GM06990 (cell line): ENCODE data around the gene MESD.
"Not testable (repeated sequence)": the region's sequence is repeated elsewhere in the genome, so short reads cannot be mapped to it uniquely, and the experiment has no call there.

Experiments
- DNase-seq: peaks from one replicate; pipeline ENCODE4 v3.0.0-alpha.2; 2011; ENCODE audit not compliant: insufficient read length; ENCODE audit errors: extremely low read depth
- H3K27me3 ChIP-seq: replicated peaks from 2 replicates; pipeline ENCODE4 v1.6.0; 2011; ENCODE audit warnings: low read length; ENCODE audit not compliant: control insufficient read depth, insufficient read depth
- H3K36me3 ChIP-seq: 2 replicates; pipeline ENCODE4 v1.5.1; 2011; ENCODE audit warnings: low read length; ENCODE audit not compliant: control insufficient read depth, insufficient read depth
- H3K4me3 ChIP-seq: replicated peaks from 2 replicates; pipeline ENCODE4 v1.5.1; 2011; ENCODE audit warnings: low read depth, mild to moderate bottlenecking, control low read depth, low read length
- TF ChIP-seq, protein P1 (sequence below): IDR thresholded peaks from 2 replicates; pipeline ENCODE4 v1.5.1; 2011; ENCODE audit warnings: low read length, control low read depth, mild to moderate bottlenecking, inconsistent platforms; ENCODE audit not compliant: insufficient read depth, poor library complexity, severe bottlenecking

The MESD gene

DNA sequence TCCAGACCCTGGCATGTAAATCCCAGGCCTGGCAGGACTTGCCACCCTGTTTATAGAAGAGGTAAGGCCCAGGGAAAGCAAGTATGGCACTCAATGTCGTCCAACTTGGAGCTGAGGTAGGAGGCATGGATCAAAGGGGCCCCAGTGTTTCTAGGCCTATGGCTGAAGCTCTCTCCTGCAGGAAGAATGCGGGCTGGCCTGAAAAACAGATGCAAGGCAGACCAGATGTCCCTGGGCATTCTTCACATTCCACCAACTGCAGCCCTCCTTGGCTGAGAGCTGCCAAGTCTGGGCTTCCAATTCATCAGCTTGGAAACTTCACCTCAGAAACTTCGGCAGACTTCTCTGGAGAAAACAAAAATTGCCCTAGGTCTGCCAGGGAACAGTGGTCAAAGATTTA lies 22.2 kb downstream of the MESD start:
- Histone ChIP-seq H3K27me3 (no peaks in the 10 kb centered on the region), H3K4me3 (no peak overlapping the region), H3K36me3 (peaks cover 5% of the 10 kb centered on the region)
- DNase-seq = no peak
- TF ChIP-seq, protein P1, sequence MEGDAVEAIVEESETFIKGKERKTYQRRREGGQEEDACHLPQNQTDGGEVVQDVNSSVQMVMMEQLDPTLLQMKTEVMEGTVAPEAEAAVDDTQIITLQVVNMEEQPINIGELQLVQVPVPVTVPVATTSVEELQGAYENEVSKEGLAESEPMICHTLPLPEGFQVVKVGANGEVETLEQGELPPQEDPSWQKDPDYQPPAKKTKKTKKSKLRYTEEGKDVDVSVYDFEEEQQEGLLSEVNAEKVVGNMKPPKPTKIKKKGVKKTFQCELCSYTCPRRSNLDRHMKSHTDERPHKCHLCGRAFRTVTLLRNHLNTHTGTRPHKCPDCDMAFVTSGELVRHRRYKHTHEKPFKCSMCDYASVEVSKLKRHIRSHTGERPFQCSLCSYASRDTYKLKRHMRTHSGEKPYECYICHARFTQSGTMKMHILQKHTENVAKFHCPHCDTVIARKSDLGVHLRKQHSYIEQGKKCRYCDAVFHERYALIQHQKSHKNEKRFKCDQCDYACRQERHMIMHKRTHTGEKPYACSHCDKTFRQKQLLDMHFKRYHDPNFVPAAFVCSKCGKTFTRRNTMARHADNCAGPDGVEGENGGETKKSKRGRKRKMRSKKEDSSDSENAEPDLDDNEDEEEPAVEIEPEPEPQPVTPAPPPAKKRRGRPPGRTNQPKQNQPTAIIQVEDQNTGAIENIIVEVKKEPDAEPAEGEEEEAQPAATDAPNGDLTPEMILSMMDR = no peak

DNA sequence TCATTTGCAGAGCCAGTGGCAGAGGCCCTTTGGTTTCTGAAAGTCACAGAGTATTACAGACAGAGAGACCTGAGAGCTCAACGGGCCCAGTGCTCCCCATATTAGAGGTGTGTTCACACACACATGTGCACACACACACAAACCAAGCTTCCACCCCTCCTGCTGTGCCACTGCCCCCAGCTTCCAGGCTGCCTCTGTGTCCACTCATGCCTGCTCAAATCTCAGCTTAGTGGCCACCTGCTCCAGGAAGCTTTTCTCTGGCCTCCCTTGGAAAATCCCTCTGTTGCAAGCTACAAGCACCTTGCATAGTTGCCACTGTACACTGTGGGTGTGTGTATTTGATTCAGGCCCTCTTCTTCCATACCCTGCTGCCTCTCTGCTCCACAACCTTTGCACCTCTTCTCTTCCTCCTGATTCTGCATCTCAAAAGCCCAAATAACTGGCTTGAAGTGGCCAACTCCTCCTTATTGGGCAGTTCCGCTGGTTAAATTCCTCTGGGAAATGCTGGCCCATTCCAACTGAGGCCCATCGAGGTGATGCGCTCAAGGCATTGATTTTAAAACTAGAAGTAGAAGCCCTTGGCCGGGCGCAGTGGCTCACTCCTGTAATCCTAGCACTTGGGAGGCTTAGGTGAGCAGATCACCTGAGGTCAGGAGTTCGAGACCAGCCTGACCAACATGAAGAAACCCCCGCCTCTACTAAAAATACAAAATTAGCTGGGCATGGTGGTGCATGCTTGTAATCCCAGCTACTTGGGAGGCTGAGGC lies 23.0 kb downstream of the MESD start:
- peaks cover 5% of the 10 kb centered on the region for H3K36me3 ChIP-seq
- DNase-seq = no peak
- no peak overlapping the region for H3K4me3 ChIP-seq
- TF ChIP-seq, protein P1 = no peak
- no peaks in the 10 kb centered on the region for H3K27me3 ChIP-seq

DNA sequence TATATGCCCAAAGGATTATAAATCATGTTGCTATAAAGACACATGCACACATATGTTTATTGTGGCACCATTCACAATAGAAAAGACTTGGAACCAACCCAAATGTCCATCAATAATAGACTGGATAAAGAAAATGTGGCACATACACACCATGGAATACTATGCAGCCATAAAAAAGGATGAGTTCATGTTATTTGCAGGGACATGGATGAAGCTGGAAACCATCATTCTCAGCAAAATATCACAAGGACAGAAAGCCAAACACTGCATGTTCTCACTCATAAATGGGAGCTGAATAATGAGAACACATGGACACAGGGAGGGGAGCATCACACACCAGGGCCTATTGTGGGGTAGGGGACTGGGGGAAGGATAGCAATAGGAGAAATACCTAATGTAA lies 24.2 kb downstream of the MESD start:
- not testable (repeated sequence) for DNase-seq, H3K36me3 ChIP-seq, H3K4me3 ChIP-seq, H3K27me3 ChIP-seq

DNA sequence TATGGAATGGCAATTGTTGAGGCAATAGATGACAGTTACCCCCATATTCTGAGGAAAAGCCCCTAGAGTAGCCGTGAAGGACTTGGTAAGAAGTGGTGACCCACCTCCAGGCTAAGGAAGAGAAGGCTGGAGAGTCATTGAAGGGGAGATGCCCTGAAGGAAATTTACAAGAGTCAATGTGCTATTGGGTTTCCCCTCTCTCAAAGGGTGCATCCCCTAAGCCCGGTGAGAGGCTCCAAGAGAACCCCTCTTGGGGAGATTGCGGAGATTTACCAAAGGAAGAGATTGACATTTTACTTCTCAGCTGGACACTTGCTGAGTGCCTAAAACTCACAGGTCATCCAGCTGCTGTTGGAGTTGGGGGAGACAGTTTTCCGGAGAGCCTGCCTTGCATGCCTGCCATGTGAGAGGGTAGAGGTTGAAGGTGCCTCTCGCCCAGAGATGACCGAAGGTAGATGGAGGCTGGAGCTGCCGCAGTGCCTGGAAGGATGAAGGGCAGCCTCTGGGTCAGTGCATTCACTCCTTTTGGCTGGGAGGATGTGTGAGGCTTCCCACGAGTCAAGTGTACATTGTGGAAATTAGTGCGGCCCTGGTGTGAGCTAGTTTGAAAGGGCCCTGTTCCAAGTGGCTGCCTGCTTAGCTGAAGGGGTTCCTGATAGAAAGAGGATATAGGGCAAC lies 30.7 kb downstream of the MESD start:
- H3K36me3 ChIP-seq = peaks cover 3% of the 10 kb centered on the region
- no peaks in the 10 kb centered on the region for H3K27me3 ChIP-seq
- H3K4me3 ChIP-seq = no peak overlapping the region
- TF ChIP-seq, protein P1 = no peak
- no peak for DNase-seq

DNA sequence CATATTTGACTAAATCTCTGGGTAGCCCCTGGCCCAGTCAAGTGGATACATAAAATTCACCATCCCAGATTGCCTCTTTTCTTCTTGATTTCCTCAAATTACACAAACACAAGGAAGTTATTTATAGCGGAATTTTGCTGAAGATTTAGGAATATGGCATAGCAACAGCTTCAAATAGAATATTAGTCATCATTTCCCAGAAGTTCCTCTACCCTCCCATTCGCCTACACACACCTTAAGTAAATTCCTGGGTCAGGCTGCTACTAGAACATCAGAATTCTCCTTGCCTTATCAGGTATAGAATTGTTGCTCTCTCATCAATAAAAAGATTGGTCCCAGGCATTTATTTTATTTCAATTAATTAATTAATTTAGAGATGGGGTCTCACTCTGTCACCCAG lies 31.6 kb downstream of the MESD start:
- TF ChIP-seq, protein P1 = no peak
- Histone ChIP-seq H3K36me3 (peaks cover 3% of the 10 kb centered on the region), H3K4me3 (no peak overlapping the region), H3K27me3 (no peaks in the 10 kb centered on the region)
- DNase-seq = no peak

DNA sequence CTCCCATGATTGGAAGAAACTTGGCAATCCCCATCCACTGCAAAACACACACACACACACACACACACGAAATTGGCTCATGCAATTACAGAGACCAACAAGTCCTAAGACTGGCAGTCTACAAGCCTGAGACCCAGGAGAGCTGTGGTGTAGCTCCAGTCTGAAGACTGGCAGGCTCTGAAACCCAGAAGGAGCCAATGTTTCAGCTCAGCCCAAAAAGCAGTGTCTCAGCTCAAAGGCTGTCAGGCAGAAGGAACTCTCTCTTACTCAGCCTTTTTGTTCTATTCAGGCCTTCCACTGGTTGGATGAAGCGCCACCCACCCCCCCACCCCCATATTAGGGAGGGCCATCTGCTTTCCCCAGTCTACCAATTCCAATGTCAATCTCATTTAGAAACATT lies 32.1 kb downstream of the MESD start:
- DNase-seq = no peak
- TF ChIP-seq, protein P1 = no peak
- H3K36me3 ChIP-seq = peaks cover 3% of the 10 kb centered on the region

DNA sequence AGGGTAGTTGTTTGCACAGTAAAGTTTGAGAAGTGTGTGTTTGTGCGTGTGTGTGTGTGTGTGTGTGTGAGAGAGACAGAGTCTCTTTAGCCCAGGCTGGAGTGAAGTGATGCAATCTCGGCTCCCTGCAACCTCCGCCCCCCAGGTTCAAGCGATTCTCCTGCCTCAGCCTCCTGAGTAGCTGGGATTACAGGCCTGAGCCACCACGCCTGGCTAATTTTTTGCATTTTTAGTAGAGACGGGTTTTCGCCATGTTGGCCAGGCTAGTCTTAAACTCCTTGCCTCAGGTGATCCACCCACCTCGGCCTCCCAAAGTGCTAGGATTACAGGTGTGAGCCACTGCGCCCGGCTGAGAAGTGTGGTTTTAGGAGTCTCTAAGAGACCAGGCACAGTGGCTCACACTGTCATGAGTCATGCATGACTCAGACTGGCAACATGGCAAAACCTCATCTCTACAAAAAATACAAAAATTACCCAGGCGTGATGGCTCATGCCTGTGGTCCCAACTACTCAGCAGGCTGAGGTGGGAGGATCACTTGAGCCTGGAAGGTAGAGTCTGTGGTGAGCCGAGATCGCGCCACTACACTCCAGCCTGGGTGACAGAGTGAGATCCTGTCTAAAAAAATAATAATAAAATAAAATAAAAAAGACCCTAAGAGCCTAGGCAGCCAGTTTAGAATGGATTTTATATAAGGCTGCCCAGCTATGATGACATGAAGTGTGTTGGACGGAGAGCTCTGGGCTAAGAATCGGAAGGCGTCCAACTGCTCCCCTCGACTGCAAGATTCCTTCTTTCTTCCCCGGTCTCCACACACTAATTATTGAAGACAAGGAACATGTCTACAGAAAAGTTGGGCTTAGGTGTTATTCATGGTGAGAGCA lies 33.8 kb downstream of the MESD start:
- H3K4me3 ChIP-seq, DNase-seq, H3K36me3 ChIP-seq, H3K27me3 ChIP-seq: not testable (repeated sequence)

More for the DNA sequence above, 32.1 kb downstream of the MESD start:
- Histone ChIP-seq H3K27me3 (no peaks in the 10 kb centered on the region), H3K4me3 (no peak overlapping the region)
